Natural killer cell (primary cell): ENCODE results near the gene ZSWIM8. TPM values are rescaled to one million over a fixed set of nuclear protein-coding genes. Genes with fewer than 3 reads are reported as not detected.

Experiments used
- ATAC-seq, 3 donors: fragments of 150-1000 bp in 2 of 3; fragments of 200-7000 bp in 1 of 3; cut with Tn5 transposase; 1 replicate in 1 of 3; 2 replicates in 2 of 3; pipeline ENCODE4 v1.10.0; 2021; ENCODE audit warnings: mild to moderate bottlenecking in 2 of 3, moderate library complexity in 2 of 3
- DNase-seq, 2 donors: peaks; one replicate each; pipeline versions ENCODE4 v3.0.0 to v3.0.0-alpha.2; 2013 to 2021; ENCODE audit warnings: mixed read lengths in 1 of 2
- H3K27ac ChIP-seq: one replicate; pipeline ENCODE4 v1.5.1; 2013; ENCODE audit warnings: mild to moderate bottlenecking, low read length
- H3K27me3 ChIP-seq: one replicate; pipeline ENCODE4 v1.6.1; 2013; ENCODE audit warnings: low read length; ENCODE audit not compliant: control insufficient read depth, insufficient read depth
- H3K36me3 ChIP-seq: one replicate; pipeline ENCODE4 v1.6.1; 2013; ENCODE audit warnings: low read length; ENCODE audit not compliant: control insufficient read depth, insufficient read depth
- H3K4me1 ChIP-seq: one replicate; pipeline ENCODE4 v1.6.1; 2013; ENCODE audit warnings: low read length; ENCODE audit not compliant: control insufficient read depth, insufficient read depth
- H3K4me3 ChIP-seq: one replicate; pipeline ENCODE4 v1.5.1; 2013; ENCODE audit warnings: low read length
- H3K9me3 ChIP-seq: one replicate; pipeline ENCODE4 v1.6.1; 2013; ENCODE audit warnings: low read length; ENCODE audit not compliant: control insufficient read depth, insufficient read depth
- H3K27ac Mint-ChIP-seq, 2 donors: one replicate each; pipeline ENCODE4 v1.8.0; 2022; ENCODE audit warnings: mild to moderate bottlenecking in 2 of 2, mixed read lengths in 2 of 2, moderate library complexity in 1 of 2
- H3K27me3 Mint-ChIP-seq, 2 donors: one replicate each; pipeline ENCODE4 v1.8.0; 2022; ENCODE audit warnings: low read depth in 2 of 2, mixed read lengths in 2 of 2
- H3K36me3 Mint-ChIP-seq: one replicate; pipeline ENCODE4 v1.8.0; 2022; ENCODE audit warnings: mixed read lengths
- H3K4me1 Mint-ChIP-seq, 2 donors: one replicate each; pipeline ENCODE4 v1.8.0; 2022; ENCODE audit warnings: mixed read lengths in 2 of 2
- H3K4me3 Mint-ChIP-seq: one replicate; pipeline ENCODE4 v1.8.0; 2022; ENCODE audit warnings: mild to moderate bottlenecking, moderate library complexity, mixed read lengths
- H3K9me3 Mint-ChIP-seq, 2 donors: one replicate each; pipeline ENCODE4 v1.8.0; 2022; ENCODE audit warnings: mixed read lengths in 2 of 2
- CTCF ChIP-seq: fragments of 200-600 bp; IDR thresholded peaks from one replicate; pipeline ENCODE4 v1.8.0; 2022; ENCODE audit warnings: antibody characterized with exemption
- WGBS: methylation state at CpG from one replicate; pipeline ENCODE4 v1.1.7; 2013; ENCODE audit warnings: missing lambda C conversion rate; ENCODE audit not compliant: insufficient coverage; 5-methylcytosine and 5-hydroxymethylcytosine counted together
- intact Hi-C: fragments of 100-400 bp; cut with micrococcal nuclease; formaldehyde crosslinking; loops from one replicate; pipeline ENCODE4 v1.14.2; 2022
- total RNA-seq, 4 donors: library from RNA; stranded (reverse); fragments of 120-200 nt in 1 of 4; gene quantifications; one replicate each; pipeline versions ENCODE4 v1.2.3 to v1.2.4, GENCODE V29; 2013 to 2022

The ZSWIM8 gene
- total RNA-seq, 3 donors from 2014 or later (not counting 1 experiment from before 2014, with no cell fraction given) = 157 to 161 (median 159) TPM

- no peaks in the 10 kb centered on the region for H3K36me3 Mint-ChIP-seq
- H3K27me3 Mint-ChIP-seq = no peaks in the 10 kb centered on the region
- no peak for TF ChIP-seq CTCF
- no peak overlapping the region for H3K4me3 Mint-ChIP-seq
- Histone ChIP-seq H3K9me3 (no peaks in the 10 kb centered on the region), H3K4me1 (peaks cover 22% of the 10 kb centered on the region), H3K27me3 (no peaks in the 10 kb centered on the region), H3K36me3 (peaks cover 51% of the 10 kb centered on the region), H3K4me3 (no peak overlapping the region), H3K27ac (no peak overlapping the region)
- H3K4me1 Mint-ChIP-seq = peaks cover 27 to 39% of the 10 kb centered on the region in 2 donors
- no peaks in the 10 kb centered on the region for H3K9me3 Mint-ChIP-seq
- ATAC-seq = no peak
- no peak overlapping the region for H3K27ac Mint-ChIP-seq
- intact Hi-C loops = loop anchor here (5.0 kb wide), 1 partner anchor 388 kb away; no protein-coding TSS in a partner anchor
- 96% methylated on average over 16 of the region's 17 CpGs for WGBS
- no peak for DNase-seq
These were observed 3.7 kb downstream of the ZSWIM8 start for GRCh38 chr10:73788864-73789658.

- no peak overlapping the region for H3K27ac Mint-ChIP-seq
- Histone ChIP-seq H3K27me3 (no peaks in the 10 kb centered on the region), H3K4me1 (peaks cover 22% of the 10 kb centered on the region), H3K4me3 (no peak overlapping the region), H3K36me3 (peaks cover 57% of the 10 kb centered on the region), H3K27ac (no peak overlapping the region), H3K9me3 (no peaks in the 10 kb centered on the region)
- no peak for DNase-seq
- no peaks in the 10 kb centered on the region for H3K9me3 Mint-ChIP-seq
- H3K4me3 Mint-ChIP-seq = no peak overlapping the region
- intact Hi-C loops = loop anchor here (5.0 kb wide), 1 partner anchor 388 kb away; no protein-coding TSS in a partner anchor
- no peaks in the 10 kb centered on the region for H3K36me3 Mint-ChIP-seq
- H3K27me3 Mint-ChIP-seq = no peaks in the 10 kb centered on the region
- peaks cover 27 to 39% of the 10 kb centered on the region in 2 donors for H3K4me1 Mint-ChIP-seq
- ATAC-seq = no peak
- 94% methylated on average over 7 of the region's 10 CpGs for WGBS
- TF ChIP-seq CTCF = no peak
These were observed 4.3 kb downstream of the ZSWIM8 start for GRCh38 chr10:73789659-73790055.

- intact Hi-C loops = no loop called here
- no peak for ATAC-seq
- no peak overlapping the region for H3K4me3 Mint-ChIP-seq
- DNase-seq = no peak
- H3K36me3 Mint-ChIP-seq = no peaks in the 10 kb centered on the region
- H3K9me3 ChIP-seq = no peaks in the 10 kb centered on the region
- TF ChIP-seq CTCF = no peak
- H3K27me3 Mint-ChIP-seq = no peaks in the 10 kb centered on the region
- H3K9me3 Mint-ChIP-seq = no peaks in the 10 kb centered on the region
- no peak overlapping the region for H3K27ac ChIP-seq
- no peak overlapping the region for H3K4me3 ChIP-seq
- H3K4me1 ChIP-seq = peaks cover 15% of the 10 kb centered on the region
- H3K27ac Mint-ChIP-seq = no peak overlapping the region
- H3K27me3 ChIP-seq = no peaks in the 10 kb centered on the region
- H3K36me3 ChIP-seq = peaks cover 70% of the 10 kb centered on the region
- 96% methylated on average over 22 of the region's 22 CpGs for WGBS
- peaks cover 17 to 29% of the 10 kb centered on the region in 2 donors for H3K4me1 Mint-ChIP-seq
These were observed 5.7 kb downstream of the ZSWIM8 start for GRCh38 chr10:73790886-73791625.
